Measurements from ENCODE around the gene MYH14. TPM values are rescaled to one million over a fixed set of nuclear protein-coding genes. Genes with fewer than 3 reads are reported as not detected.

The MYH14 gene
- total RNA-seq, 1 donor from 2014 or later = not detected

- no peak for TF ChIP-seq CTCF (IDR thresholded peaks at IDR 0.05; ENCODE audit: unreplicated experiment)
- Mint-ChIP-seq H3K36me3 (ENCODE audit: low read depth, unreplicated experiment) (peaks cover 23% of the 10 kb centered on the region), H3K27me3 (ENCODE audit: unreplicated experiment) (peaks cover 18% of the 10 kb centered on the region)
These were observed 85.5 kb downstream of the MYH14 start for GRCh38 chr19:50288954-50289353.

GRCh38 chr19:50290011-50290410, 86.6 kb downstream of the MYH14 start:
- peak overlapping the region; percentile 68 for H3K4me3 Mint-ChIP-seq (ENCODE audit: unreplicated experiment)
- peaks cover 22% of the 10 kb centered on the region for H3K36me3 Mint-ChIP-seq (ENCODE audit: low read depth, unreplicated experiment)
- DNase-seq (ENCODE audit: low spot score) = no peak
- no peaks in the 10 kb centered on the region for H3K4me1 Mint-ChIP-seq (ENCODE audit: unreplicated experiment)
- H3K27me3 Mint-ChIP-seq (ENCODE audit: unreplicated experiment) = peaks cover 18% of the 10 kb centered on the region
- TF ChIP-seq CTCF (IDR thresholded peaks at IDR 0.05; ENCODE audit: unreplicated experiment) = no peak
- peak overlapping the region; percentile 30 for H3K27ac Mint-ChIP-seq (ENCODE audit: unreplicated experiment)
- H3K9me3 Mint-ChIP-seq (ENCODE audit: unreplicated experiment) = peaks cover 51% of the 10 kb centered on the region

More at GRCh38 chr19:50288954-50289353, 85.5 kb downstream of the MYH14 start:
- Mint-ChIP-seq H3K4me3 (ENCODE audit: unreplicated experiment) (no peak overlapping the region), H3K4me1 (ENCODE audit: unreplicated experiment) (no peaks in the 10 kb centered on the region), H3K9me3 (ENCODE audit: unreplicated experiment) (peaks cover 49% of the 10 kb centered on the region), H3K27ac (ENCODE audit: unreplicated experiment) (no peak overlapping the region)
- DNase-seq (ENCODE audit: low spot score) = no peak

- peaks cover 19% of the 10 kb centered on the region for H3K27me3 Mint-ChIP-seq (ENCODE audit: unreplicated experiment)
- peaks cover 49% of the 10 kb centered on the region for H3K9me3 Mint-ChIP-seq (ENCODE audit: unreplicated experiment)
- no peak overlapping the region for H3K27ac Mint-ChIP-seq (ENCODE audit: unreplicated experiment)
- H3K4me3 Mint-ChIP-seq (ENCODE audit: unreplicated experiment) = no peak overlapping the region
- no peak for DNase-seq (ENCODE audit: low spot score)
- peaks cover 19% of the 10 kb centered on the region for H3K36me3 Mint-ChIP-seq (ENCODE audit: low read depth, unreplicated experiment)
- no peak for TF ChIP-seq CTCF (IDR thresholded peaks at IDR 0.05; ENCODE audit: unreplicated experiment)
- H3K4me1 Mint-ChIP-seq (ENCODE audit: unreplicated experiment) = no peaks in the 10 kb centered on the region
These were observed 87.4 kb downstream of the MYH14 start for GRCh38 chr19:50290775-50291174.

- Mint-ChIP-seq H3K36me3 (ENCODE audit: low read depth, unreplicated experiment) (peaks cover 19% of the 10 kb centered on the region), H3K27ac (ENCODE audit: unreplicated experiment) (no peak overlapping the region), H3K9me3 (ENCODE audit: unreplicated experiment) (peaks cover 51% of the 10 kb centered on the region), H3K27me3 (ENCODE audit: unreplicated experiment) (peaks cover 19% of the 10 kb centered on the region), H3K4me3 (ENCODE audit: unreplicated experiment) (no peak overlapping the region), H3K4me1 (ENCODE audit: unreplicated experiment) (no peaks in the 10 kb centered on the region)
- no peak for DNase-seq (ENCODE audit: low spot score)
- no peak for TF ChIP-seq CTCF (IDR thresholded peaks at IDR 0.05; ENCODE audit: unreplicated experiment)
These were observed 88.9 kb downstream of the MYH14 start for GRCh38 chr19:50292216-50292827.

- no peak for TF ChIP-seq CTCF (IDR thresholded peaks at IDR 0.05; ENCODE audit: unreplicated experiment)
- peaks cover 9% of the 10 kb centered on the region for H3K36me3 Mint-ChIP-seq (ENCODE audit: low read depth, unreplicated experiment)
- peaks cover 16% of the 10 kb centered on the region for H3K27me3 Mint-ChIP-seq (ENCODE audit: unreplicated experiment)
- no peak overlapping the region for H3K4me3 Mint-ChIP-seq (ENCODE audit: unreplicated experiment)
- H3K4me1 Mint-ChIP-seq (ENCODE audit: unreplicated experiment) = no peaks in the 10 kb centered on the region
- H3K27ac Mint-ChIP-seq (ENCODE audit: unreplicated experiment) = no peak overlapping the region
- DNase-seq (ENCODE audit: low spot score) = no peak
- H3K9me3 Mint-ChIP-seq (ENCODE audit: unreplicated experiment) = peaks cover 40% of the 10 kb centered on the region
These were observed 90.0 kb downstream of the MYH14 start for GRCh38 chr19:50293263-50294004.

Measured in endothelial cell (in vitro differentiated cells).